Measurements from ENCODE around the gene MED4.

DNA sequence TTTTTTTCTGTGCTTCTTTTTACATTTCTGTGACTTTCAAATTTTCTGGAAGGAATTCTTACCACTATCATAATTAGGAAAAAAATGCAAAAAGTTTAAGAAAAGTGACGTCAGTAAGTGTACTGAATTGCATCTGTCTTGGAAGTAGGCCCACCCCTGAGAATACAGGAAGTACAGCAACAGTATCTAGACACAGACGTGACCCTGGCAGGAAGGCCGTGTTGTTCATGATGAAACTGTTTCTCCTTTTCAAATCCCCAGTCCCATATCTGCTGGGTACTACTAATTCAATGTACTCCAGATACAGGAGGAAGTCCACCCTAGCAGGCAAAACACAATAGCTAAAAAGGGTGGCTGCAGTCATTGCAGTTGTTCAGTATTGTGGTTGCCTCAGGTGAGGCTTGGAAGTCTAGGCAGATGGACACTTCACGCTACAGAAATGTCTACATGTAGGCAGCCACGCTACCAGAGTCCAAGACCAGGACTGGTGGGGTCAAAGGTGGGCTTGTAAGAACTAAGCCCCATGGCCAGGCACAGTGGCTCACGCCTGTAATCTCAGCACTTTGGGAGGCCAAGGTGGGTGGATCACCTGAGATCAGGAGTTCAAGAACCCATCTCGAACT, 49.6 kb upstream of the MED4 start:
- TF ChIP-seq EP300 (IDR thresholded peaks at IDR 0.05; ENCODE audit: low read depth): no peak
- TF ChIP-seq, protein P1, sequence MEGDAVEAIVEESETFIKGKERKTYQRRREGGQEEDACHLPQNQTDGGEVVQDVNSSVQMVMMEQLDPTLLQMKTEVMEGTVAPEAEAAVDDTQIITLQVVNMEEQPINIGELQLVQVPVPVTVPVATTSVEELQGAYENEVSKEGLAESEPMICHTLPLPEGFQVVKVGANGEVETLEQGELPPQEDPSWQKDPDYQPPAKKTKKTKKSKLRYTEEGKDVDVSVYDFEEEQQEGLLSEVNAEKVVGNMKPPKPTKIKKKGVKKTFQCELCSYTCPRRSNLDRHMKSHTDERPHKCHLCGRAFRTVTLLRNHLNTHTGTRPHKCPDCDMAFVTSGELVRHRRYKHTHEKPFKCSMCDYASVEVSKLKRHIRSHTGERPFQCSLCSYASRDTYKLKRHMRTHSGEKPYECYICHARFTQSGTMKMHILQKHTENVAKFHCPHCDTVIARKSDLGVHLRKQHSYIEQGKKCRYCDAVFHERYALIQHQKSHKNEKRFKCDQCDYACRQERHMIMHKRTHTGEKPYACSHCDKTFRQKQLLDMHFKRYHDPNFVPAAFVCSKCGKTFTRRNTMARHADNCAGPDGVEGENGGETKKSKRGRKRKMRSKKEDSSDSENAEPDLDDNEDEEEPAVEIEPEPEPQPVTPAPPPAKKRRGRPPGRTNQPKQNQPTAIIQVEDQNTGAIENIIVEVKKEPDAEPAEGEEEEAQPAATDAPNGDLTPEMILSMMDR (IDR thresholded peaks at IDR 0.05): no peak
